GM11168 (cell line): ENCODE results near the gene LPAR5.
"Not testable (repeated sequence)": the region's sequence is repeated elsewhere in the genome, so short reads cannot be mapped to it uniquely, and the experiment has no call there.

Experiments used
- in situ Hi-C: fragments of 300-500 bp; cut with MboI; formaldehyde crosslinking; loops from one replicate; pipeline ENCODE4 v1.12.0; 2022; ENCODE audit warnings: low sequenced_read_pairs; ENCODE audit not compliant: unreplicated experiment

Gene LPAR5

GRCh38 chr12:6608592-6609281 lies 27.0 kb downstream of the LPAR5 start:
- in situ Hi-C loops = no loop called here

DNA sequence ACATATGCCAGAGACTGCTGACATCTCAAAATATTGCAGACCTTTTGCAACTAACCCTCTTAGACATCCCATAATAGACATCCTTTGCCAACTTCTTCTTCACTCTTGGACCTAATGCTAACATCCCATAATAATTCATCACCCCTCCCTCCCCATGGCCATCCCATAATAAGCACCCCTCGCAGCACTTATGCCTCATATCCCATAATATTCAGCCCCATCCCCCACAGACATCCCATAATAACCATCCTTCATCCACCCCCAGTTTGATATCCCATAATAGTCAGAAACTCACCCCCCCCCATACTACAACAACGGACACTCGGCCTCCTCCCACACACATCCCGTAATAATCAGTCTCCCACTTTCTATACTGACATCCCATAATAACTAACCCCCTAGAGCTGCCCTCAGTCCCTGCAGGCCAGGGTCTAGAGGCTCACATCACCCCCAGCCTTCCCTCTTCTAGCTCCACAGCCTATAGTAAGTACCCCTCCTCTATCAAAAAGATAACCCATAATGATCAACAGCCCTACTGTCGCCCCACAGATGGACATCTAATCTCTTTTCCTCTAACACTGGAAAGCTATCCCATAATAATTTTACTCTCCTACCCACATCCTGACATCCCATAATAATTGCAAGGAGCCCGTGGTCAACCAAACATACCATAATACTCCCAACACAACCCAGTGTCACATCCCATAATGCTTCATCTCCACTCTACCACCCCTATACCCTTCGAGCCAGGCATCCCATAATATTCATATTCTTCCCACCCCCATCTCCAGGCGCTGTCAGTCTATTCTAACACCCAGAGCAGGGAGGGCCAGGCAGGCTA lies 27.8 kb downstream of the LPAR5 start:
- in situ Hi-C loops = no loop called here

DNA sequence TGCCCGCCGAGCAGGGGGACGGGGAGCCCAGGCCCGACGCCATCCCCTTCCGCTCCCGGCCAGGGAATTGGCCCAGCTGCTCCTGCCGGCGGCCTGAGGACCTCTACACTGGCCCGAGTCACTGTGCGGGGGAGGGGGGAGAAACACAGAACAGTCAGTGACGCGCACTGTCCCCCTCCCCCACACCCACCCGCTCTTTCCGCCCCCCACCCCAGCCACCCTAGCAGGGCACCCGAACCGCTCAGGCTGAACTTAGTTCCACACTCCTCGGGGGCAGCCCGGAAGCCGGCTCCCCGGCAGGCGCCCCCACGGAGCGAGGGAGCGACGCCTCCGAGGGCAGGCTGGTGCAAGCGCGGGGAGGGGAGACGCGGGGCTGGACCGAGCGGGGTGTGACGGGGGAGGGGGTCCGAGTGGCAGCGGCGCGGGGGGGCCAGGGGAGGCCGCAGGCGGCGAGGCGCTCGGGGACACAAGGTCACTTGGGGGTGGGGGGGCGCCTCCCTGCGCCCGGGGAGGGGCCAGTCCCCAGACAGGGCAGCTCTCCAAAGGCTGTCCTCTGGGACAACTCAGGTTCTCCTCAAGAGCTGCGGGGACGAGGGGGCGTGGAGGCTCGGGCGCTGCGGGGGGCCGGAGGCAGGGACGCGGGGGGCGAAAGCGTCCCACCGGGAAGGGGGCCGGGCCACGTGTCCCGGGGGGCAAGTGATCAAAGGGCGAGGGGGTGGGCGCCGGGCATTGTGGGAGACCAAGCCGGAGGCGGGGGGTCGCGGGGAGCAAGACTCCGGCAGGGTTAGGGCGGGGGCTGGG lies 29.2 kb downstream of the LPAR5 start:
- in situ Hi-C loops = no loop called here

- in situ Hi-C loops = no loop called here
Observed at GRCh38 chr12:6605421-6606330, 30.1 kb downstream of the LPAR5 start.

DNA sequence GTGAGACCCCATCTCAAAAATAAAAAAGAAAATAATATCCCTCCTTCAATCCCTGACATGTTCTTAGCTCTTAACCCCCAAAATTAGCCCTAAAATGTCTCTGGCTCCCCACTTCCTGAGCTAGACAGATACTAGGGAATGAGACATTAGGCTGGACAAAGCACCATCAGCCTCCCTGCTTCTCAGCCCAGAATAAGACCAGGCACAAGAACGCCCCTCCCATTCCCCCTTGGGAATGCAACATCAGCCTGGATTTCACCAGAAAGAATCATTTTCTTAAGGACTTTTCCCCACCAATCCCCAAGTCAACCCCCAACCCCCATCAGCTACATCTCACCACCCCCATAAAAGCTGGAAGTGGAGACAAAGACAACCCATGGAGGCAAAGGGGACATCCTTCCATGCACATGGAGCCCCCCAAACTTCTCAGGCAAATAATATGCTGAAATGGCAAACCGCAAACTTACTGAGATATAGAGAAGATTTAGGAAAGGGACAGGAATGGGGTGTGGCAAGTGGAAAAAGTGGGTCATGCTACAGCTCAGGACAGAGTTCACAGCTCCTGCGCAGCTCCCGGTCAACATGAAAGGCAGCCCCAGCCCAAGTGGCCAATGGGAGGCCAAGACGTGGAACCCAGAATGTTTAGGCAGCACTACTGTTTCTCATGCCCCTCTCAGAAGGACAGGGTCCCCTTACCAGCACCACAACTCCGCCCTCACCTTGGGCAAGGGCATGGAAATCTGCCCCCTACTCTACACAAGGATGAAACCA lies 31.3 kb downstream of the LPAR5 start:
- in situ Hi-C loops = no loop called here

GRCh38 chr12:6603095-6603567 lies 32.6 kb downstream of the LPAR5 start:
- in situ Hi-C loops = no loop called here

DNA sequence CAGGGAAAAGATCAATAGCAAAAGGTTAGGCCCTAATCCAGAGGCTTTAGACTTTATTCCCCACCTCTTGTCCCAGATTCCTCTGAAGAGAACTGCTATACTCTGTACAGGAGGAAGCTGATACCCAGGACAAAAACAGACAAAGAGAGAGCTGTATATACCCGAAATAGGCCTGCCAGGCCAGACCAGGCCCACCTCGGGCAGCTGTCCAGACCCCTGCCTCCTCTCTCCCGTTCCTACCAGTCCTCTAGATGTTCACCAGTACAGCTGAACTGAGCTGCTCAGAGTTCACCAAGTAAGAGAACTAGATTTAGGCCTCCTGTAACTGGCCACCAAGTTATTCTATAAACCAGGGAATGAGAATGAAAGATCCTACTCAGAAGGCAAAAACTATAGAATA lies 33.2 kb downstream of the LPAR5 start:
- in situ Hi-C loops = no loop called here

GRCh38 chr12:6595673-6596072 lies 40.1 kb downstream of the LPAR5 start:
- in situ Hi-C loops = not testable (repeated sequence)

GRCh38 chr12:6592087-6592486 lies 43.7 kb downstream of the LPAR5 start:
- in situ Hi-C loops = no loop called here

DNA sequence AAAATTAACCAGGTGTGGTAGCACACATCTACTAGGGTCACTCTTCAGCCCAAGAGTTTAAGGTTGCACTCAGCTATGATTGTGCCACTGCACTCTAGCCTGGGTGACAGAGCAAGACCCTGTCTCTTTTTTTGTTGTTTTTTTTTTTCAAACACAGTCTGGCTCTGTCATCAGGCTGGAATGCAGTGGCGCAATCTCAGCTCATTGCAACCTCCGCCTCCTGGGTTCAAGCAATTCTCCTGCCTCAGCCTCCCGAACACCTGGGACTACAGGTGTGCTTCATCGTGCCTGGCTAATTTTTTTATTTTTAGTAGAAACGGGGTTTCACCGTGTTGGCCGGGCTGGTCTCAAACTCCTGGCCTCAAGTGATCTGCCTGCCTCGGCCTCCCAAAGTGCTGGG lies 49.2 kb downstream of the LPAR5 start:
- in situ Hi-C loops = not testable (repeated sequence)

DNA sequence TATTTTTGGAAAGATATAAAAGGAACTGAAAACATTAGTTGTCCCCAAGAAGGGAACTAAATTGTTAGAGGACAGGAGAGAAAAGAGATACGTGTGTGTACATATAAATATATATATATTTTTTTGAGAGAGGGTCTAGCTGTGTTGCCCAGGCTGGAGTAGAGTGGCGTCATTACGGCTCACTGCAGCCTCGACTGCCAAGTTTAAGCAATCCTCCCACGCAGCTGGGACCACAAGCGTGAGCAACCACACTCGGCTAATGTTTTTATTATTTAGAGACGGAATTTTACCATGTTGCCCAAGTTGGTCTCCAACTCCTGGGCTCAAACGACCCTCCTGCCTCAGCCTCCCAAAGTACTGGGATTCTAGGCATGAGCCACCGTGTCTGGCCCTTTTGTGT lies 51.5 kb downstream of the LPAR5 start:
- in situ Hi-C loops = no loop called here

- in situ Hi-C loops = no loop called here
Observed at GRCh38 chr12:6582959-6583358, 52.8 kb downstream of the LPAR5 start.

GRCh38 chr12:6582196-6582595 lies 53.6 kb downstream of the LPAR5 start:
- in situ Hi-C loops = no loop called here

- in situ Hi-C loops = no loop called here
Observed at GRCh38 chr12:6575648-6576047, 60.1 kb downstream of the LPAR5 start.

DNA sequence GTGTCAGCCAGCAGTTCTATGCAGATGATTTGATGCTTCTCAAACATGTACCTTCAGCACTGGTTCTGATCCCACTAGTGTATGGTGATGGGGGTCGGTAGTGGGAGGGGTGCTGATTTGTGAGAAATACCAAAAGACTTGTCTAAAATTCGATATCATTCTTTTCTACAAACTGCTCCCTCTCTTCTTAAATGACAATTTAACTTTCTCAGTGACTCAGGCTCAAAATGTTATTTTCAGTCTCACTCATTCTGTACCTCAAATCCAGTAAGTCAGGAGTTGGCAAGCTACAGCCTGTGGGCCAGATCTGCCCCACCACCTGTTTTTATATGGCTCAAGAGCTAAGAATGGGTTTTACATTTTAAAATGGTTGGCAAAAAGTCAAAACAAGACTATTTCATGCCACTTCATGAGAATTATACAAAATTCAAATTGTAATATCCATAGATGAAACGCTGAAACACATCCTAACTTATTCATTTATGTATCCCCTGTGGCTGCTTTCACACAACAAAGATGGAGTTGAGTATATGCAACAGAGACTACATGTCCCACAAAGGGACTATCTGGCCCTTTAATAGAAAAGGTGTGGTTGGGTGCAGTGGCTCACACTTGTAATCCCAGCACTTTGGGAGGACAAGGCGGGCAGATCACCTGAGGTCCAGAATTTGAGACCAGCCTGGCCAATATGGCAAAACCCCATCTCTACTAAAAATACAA lies 61.0 kb downstream of the LPAR5 start:
- in situ Hi-C loops = no loop called here

GRCh38 chr12:6573001-6573400 lies 62.8 kb downstream of the LPAR5 start:
- in situ Hi-C loops = no loop called here

DNA sequence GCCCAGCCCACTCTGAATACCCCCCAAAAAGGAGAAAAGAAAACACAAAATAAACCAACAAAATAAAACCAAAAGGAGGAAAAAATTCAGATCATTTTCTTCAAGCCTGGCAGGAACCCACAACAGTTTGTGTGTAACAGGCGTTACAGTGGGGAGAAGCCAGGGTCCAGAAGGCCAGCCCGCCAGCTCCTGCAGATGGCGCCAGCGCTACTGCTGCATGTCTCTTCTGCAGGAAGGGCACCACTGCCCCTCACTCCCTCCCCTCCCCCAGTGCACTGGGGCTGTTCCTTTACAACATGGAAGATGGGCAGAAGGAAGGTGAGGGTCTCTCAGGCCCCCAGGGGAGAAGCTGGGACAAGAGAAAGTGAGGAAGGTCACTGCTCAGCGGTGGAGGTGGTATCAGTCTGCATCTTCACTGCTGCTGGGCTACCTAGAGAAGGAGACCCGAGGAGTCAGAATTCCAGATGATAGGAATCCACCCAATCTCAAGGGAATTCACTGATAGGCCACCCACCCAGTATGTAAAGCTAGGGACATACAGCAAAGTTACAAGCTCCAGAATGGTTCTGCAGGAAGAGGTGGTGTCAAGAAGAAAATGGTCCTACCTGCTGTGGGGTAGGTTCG lies 65.4 kb downstream of the LPAR5 start:
- in situ Hi-C loops = no loop called here

DNA sequence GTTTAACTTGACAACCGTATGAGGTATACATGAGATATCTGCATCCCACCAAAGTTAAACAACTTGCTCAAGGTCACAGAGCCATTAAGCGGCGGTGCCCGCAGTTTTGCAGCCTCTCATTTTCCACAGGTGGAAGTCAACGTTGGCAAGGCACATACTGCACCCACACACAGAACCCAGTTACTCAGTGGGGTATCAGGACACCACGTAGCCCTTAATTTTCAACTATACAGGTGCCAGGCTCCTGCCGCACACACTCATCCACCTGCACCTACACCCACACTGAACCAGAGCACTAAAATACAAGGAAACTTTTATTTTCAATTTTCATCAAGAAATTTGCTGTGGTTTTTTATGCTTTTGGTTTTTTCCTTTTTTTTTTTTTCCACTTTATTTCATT lies 66.0 kb downstream of the LPAR5 start:
- in situ Hi-C loops = no loop called here
